ENCODE results near the gene OR1I1. TPM values are rescaled to one million over a fixed set of nuclear protein-coding genes. Genes with fewer than 3 reads are reported as not detected.
"Not testable (repeated sequence)": the region's sequence is repeated elsewhere in the genome, so short reads cannot be mapped to it uniquely, and the experiment has no call there.

The OR1I1 gene
- total RNA-seq, 1 experiment from 2014 or later = not detected

GRCh38 chr19:15097980-15098379, 16.0 kb downstream of the OR1I1 start:
- not testable (repeated sequence) for DNase-seq (ENCODE audit: extremely low read depth, low read depth)

- no peak for DNase-seq (ENCODE audit: extremely low read depth, low read depth)
Observed at GRCh38 chr19:15098460-15098859, 16.4 kb downstream of the OR1I1 start.

- DNase-seq (ENCODE audit: extremely low read depth, low read depth) = no peak
Observed at GRCh38 chr19:15099017-15099582, 17.1 kb downstream of the OR1I1 start.

- no peak for DNase-seq (ENCODE audit: extremely low read depth, low read depth)
Observed at GRCh38 chr19:15101479-15102082, 19.6 kb downstream of the OR1I1 start.

DNA sequence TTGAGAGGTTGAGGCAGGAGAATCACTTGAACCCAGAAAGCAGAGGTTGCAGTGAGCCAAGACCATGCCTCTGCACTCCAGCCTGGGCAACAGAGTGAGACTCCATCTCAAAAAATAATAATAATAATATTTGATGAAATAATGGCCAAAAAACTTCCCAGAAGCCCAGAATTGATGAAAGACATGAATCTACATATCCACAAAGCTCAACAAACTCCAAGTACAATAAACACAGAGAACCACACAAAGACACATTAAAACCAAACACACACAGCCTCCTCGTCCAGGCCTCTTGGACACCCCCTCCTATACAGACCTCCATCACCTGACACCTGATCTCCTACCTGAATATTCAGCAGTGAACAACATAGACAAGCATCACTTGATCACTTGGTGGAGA, 22.0 kb downstream of the OR1I1 start:
- no peak for DNase-seq (ENCODE audit: extremely low read depth, low read depth)

DNA sequence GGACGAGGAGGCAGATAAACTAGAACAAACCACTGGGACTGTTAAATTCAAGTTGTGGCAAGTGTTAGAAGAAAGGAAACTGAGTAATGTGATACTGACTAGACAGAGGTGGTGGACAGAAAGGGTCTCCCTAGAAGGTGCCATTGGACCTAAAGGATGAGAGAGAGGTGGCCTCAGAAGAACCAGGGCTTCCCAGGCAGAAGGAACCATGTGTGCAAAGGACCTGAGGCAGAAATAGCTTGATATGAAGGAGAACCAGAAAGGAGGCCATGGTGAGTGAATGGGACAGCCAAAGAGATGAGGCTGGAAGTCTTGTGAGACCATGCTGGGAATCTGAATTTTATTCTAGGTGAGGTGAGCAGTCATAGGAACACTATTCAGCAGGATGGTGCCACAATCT, 22.4 kb downstream of the OR1I1 start:
- no peak for DNase-seq (ENCODE audit: extremely low read depth, low read depth)

DNA sequence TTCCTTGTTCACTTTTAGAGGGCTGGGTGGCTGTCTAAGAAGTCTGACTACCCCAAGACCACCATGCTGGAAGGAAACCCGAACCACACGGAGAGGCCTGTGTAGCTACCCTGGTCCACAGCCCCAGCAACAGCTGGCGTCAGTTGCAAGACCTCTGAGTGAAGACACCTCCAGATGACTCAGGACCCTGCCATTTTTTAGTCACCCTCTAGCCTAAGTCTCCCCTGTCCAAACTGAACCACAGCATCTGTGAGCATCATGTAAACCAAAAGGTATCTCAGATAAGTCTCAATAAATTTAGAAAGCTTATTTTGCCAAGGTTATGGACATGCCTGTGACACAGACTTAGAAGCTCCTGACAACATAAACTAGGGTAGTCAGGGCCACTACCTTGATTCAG, 23.0 kb downstream of the OR1I1 start:
- DNase-seq (ENCODE audit: extremely low read depth, low read depth) = no peak

- DNase-seq (ENCODE audit: extremely low read depth, low read depth) = peak; percentile 20
Observed at GRCh38 chr19:15107061-15108010, 25.3 kb downstream of the OR1I1 start, which contains the start of gene SYDE1. TSS of gene SYDE1 (plus strand) at chr19:15107401. CDS start at chr19:15107434, 33 bp downstream.

GRCh38 chr19:15108145-15108844, 26.3 kb downstream of the OR1I1 start:
- DNase-seq (ENCODE audit: extremely low read depth, low read depth) = no peak

DNA sequence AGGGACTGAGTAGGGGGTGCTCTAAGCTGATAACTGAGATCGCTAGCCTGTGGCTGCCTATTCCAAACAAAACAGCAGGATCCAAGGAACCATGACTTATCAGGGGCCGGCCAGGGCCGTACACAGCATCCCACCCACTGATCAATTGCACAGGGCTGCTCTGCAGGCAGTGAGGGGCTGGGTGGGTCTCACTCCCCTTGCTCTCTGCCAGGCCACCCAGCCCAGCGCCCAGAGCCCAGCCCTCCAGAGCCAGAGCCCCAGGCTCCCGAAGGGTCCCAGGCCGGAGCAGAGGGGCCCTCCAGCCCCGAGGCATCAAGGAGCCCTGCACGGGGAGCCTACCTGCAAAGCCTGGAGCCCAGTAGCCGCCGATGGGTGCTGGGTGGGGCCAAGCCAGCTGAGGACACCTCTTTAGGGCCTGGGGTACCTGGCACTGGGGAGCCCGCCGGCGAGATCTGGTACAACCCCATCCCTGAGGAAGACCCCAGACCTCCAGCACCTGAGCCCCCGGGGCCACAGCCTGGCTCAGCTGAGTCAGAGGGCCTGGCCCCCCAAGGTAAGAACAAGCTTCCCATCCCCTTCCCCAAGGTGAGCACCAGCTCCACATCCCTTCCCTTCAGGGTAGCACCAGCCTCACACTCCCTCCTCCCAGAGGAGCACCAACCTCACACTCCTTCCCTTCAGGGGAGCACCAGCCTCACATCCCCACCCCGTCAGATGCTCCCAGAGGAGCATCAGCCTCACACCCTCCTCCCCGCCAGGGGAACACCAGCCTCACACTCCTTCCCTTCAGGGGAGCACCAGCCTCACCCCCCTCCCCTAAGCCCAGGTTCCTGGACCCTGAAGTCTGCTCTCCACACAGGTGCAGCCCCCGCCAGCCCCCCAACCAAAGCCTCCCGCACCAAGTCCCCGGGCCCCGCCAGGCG, 27.1 kb downstream of the OR1I1 start:
- DNase-seq (ENCODE audit: extremely low read depth, low read depth) = no peak

DNA sequence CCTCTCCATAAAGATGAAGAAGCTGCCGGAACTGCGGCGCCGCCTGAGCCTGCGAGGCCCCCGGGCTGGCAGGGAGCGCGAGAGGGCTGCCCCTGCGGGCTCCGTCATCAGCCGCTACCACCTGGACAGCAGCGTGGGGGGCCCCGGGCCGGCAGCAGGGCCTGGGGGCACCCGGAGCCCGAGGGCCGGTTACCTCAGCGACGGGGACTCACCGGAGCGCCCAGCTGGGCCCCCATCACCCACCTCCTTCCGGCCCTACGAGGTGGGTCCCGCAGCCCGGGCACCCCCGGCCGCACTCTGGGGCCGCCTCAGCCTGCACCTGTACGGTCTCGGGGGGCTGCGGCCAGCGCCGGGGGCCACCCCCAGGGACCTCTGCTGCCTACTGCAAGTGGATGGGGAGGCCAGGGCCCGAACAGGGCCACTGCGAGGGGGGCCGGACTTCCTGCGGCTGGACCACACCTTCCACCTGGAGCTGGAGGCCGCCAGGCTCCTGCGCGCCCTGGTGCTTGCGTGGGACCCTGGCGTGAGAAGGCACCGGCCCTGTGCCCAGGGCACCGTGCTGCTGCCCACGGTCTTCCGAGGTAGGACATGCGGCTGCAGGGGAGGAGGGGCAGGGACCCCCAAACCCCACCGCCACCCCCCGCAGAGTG, 27.9 kb downstream of the OR1I1 start:
- no peak for DNase-seq (ENCODE audit: extremely low read depth, low read depth)

GRCh38 chr19:15110418-15110815, 28.4 kb downstream of the OR1I1 start:
- no peak for DNase-seq (ENCODE audit: extremely low read depth, low read depth)

DNA sequence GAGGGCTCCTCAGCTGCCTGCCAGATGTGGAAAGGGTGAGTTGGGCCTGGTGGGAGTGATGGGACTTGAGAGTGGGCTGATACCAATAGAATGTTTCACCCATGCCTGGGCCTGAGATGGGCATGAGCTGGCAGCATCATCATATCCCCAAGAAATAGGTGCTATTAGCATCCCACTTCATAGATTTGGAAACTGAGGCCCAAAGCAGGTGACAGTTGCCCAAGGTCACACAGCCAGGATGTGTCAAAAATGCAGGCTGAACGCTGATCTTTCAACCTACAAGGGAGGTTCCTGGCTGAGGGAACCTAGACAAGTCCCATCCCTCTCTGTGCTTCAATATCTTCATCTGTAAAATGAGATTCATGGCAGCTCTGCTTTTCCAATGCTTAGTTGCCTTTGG, 29.7 kb downstream of the OR1I1 start:
- no peak for DNase-seq (ENCODE audit: extremely low read depth, low read depth)

DNA sequence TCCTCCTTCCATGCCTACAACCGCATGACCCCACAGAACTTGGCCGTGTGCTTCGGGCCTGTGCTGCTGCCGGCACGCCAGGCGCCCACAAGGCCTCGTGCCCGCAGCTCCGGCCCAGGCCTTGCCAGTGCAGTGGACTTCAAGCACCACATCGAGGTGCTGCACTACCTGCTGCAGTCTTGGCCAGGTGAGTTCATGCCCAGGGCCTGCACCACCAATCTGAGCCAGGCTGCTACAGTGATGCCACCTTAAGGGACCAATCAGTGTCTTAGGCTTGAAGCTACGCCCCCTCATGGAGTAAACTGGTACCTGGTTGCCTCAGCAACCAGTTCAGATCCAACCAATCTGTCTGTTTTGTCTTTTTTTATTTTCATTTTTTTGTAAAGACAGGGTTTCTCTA, 30.4 kb downstream of the OR1I1 start:
- DNase-seq (ENCODE audit: extremely low read depth, low read depth) = no peak

- DNase-seq (ENCODE audit: extremely low read depth, low read depth) = no peak
Observed at GRCh38 chr19:15113245-15114152, 31.5 kb downstream of the OR1I1 start.

- DNase-seq (ENCODE audit: extremely low read depth, low read depth) = no peak
Observed at GRCh38 chr19:15114153-15114540, 32.1 kb downstream of the OR1I1 start.

DNA sequence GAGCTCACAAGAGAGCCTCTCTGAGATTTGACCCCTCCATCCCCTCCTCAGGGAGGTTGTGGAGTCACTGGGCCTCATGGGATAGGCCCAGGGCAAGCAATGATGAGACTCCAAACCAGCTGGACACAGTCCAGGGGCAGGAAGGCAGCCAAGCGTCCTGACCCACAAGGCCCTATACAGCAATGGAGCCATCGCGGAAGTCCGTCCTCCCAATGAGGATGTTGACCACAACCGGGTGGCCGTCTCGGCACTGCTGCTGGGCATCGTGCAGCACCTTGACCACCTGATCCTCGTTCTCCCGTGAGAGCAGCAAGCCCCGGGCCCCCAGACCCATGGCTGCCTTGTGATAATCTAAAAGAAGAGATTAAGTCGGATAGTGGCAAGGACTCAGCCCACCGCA, 33.1 kb downstream of the OR1I1 start:
- no peak for DNase-seq (ENCODE audit: extremely low read depth, low read depth)
